Measurements from ENCODE around the gene BMPER.

Gene BMPER

DNA sequence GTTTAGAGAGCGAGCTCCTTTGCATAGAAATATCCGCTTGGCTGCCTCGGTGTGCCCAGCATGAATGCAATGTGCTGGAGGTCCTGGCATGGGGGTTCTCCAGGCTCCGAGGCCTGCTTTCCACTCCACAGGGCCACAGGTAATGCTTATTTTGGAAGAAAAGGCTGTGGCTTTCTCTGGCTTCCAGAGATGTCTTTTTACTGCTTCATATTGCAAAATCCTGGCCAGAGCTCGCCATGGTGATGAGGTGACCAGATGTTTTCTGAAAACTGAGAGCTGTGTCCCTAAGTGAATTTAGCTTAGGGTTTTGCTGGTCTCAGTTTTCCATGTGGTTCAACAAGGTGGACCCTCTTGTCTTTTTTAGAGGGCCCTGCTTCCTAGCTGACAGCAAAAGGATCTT lies 65.2 kb downstream of the BMPER start:
- DNase-seq (ENCODE audit: low read depth) = no peak

DNA sequence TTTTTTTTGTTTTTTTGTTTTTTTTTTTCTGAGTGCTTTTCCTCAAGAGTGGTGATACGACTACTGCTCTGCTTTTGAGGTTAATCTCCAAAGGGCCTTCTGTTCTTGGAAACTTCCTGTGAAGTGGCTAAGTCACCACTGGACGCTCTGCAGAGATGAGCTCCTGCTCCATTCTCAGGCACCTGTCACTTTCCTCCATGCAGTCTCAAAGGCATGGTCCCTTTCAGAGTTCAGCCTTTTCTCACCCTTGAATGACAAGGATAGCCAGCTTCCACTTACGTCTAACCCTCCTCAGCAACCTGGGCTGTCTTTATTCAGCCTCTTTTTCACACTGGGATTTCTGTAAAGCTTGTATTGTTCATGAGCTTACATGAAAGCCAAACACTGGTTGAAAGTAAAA lies 65.8 kb downstream of the BMPER start:
- DNase-seq (ENCODE audit: low read depth) = no peak

DNA sequence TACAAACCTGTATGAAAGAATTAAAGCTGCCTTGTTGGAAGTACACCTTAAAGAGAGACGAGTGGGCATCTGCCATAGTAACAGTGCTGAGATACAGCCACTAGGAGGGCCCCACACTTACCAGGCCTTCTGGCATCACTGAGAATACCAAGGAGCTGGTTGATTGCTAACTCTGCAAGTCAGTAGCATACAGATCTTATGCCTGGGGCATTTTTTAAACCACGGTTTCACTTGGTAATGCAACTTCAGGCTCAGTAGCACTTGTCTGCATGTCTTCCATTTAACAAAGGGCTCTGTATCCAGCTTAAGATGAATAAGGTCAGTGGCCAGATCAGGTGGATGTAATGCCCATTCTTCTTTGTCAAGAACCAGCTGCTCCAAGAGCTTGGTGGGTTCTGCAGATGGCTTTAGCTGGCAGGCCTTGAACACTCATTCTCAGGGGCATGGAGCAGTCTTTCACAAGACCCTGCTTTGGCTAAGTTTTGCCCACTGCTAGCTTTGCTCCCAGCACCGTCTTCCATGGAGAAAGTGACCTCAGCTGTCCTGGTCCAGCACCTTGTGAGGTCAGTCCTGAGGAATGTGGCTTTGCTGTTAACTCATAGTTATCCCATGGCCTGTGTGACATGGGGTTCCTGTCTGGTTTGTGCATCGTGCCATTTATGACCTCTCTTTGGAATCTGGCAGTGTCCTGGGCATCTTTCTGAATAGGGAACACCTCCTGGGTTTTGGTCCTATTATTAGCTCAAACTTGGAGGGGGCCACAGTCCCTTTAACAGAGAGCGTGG lies 68.1 kb downstream of the BMPER start:
- DNase-seq (ENCODE audit: low read depth) = no peak

DNA sequence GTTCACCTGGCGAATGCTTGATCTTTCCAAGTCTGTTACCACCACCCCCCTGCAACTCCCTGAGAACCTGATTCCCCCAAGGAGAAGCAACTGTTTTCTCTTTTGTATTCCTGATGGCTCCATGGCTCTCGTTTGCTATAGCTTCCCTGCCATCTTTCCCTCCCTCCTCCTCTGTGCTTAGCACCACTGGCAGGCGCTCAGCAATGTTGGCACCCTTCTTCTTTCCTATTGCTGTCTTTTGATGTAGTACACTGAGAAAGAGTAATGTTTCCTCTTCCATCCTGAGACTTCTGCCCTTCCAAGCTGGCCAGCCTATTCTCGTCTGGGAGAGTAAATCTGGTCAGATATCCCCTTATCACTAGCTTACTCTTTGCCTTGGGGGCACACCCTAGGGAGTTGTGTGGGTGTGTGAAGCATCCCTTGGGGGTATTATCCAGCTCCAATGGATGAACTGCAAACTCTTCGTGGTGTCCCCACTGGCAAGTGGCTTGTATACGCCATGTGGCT lies 74.0 kb downstream of the BMPER start:
- no peak for DNase-seq (ENCODE audit: low read depth)

DNA sequence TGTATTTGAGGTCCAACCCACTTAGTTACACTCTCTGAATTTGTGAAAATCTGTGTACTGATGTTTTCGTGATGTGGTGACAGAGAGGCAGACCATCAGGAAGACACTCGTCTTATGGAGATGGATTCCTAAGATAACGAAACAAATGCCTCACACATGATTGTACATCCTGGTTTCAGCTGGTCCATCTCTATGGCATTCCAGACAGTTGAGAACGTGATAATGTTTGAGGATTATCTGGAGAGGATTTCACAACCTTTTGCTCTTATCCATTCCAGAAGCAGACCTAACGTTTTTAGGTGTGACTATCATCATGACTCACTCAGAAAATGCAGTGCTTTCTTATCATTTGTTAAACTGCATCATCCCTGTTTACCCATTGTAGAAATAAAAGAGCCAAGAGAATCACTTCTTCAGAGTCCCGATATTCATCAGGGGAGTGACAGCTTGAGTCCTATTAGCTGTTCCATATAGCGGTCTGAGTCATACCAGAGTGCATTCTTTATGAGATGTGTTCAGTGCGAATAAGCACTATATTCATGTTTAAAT lies 74.5 kb downstream of the BMPER start:
- no peak for DNase-seq (ENCODE audit: low read depth)

DNA sequence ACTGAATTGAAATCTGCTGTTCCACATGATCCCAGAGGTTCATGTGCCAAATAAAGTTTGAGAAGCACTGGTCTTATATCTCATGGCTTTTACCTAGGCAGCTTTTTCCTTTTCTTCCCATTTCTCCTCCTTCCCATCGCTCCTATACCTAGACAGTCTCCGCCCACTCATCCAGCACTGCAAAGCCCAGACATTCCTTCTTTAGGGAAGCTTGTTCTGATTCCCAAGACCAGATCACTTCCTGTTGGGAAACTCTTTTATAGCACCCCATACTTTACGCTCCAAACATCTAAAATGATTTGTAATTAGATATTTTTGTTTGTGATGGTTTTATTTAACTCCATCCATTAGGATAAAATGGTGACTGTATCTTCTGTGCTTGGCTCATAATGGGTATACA lies 75.9 kb downstream of the BMPER start:
- no peak for DNase-seq (ENCODE audit: low read depth)

DNA sequence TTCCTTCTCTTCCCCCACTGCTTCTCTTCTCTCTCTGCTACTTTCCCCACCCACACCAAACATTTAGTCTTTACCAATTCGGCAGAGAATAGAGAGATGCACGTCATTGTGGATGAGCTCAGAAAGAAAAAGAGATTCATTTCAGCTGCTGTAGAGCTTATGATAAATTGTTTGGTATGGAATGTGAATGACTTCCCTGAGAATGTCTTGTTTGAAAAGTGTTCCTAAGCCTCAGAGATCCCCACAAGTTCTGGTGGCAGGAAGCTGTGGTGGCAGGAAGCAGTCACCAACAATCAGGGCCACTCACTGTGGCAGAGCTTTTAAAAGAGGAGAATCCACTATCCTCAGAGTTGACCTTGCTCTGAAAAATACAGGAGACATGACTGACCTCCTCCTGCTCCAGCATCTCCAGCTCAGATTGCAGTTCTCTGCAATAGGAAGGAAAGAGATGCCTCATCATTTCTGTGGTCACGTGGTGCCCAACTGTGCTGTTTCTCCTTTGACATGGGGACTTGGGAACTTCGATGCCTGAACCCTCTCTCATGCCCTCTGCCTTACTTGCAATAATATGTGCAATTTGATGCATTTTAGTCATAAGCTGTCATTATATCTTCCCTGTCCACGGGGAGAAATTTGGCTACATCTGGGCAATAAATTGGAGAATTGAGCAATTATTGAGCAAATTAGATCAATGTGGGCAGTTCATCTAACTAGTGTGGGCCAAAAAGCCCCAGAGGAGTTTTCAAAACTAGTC lies 76.5 kb downstream of the BMPER start:
- no peak for DNase-seq (ENCODE audit: low read depth)

DNA sequence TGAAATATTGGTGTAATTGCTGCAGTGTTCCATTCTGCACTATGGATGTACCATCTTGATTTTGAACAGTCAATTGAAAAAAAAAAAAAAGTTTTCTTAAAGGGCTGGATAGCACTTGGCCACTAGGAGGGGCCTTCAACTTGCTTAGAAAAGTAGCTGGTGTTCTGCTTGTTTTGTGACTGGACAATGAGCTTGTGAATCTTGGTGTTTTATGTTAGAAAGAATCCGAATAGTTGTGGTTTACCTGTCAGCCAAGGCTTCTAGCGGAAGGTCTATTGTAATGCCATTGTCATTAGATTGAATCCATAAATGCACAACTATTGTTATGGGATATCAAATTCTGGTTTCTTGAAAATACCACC lies 77.1 kb downstream of the BMPER start:
- DNase-seq (ENCODE audit: low read depth) = no peak

DNA sequence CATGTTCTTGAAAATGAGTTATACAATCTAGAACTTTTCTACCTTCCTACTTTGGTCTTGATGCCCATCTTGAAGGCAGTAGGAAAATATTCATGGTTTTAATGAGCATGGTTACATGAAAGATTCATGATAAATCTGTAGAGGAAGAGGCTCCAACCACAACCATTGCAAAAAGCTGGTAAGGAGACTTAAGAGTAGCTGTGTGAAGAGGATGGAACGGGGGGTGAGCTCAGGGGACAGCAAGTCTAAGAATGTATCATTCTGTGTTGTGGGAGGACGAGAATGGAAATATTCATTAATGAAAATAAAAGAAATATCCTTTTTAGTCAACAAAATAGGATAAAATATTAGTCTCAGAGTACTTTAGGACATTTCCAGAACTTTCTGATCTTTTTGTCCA lies 81.1 kb downstream of the BMPER start:
- DNase-seq (ENCODE audit: low read depth) = no peak

DNA sequence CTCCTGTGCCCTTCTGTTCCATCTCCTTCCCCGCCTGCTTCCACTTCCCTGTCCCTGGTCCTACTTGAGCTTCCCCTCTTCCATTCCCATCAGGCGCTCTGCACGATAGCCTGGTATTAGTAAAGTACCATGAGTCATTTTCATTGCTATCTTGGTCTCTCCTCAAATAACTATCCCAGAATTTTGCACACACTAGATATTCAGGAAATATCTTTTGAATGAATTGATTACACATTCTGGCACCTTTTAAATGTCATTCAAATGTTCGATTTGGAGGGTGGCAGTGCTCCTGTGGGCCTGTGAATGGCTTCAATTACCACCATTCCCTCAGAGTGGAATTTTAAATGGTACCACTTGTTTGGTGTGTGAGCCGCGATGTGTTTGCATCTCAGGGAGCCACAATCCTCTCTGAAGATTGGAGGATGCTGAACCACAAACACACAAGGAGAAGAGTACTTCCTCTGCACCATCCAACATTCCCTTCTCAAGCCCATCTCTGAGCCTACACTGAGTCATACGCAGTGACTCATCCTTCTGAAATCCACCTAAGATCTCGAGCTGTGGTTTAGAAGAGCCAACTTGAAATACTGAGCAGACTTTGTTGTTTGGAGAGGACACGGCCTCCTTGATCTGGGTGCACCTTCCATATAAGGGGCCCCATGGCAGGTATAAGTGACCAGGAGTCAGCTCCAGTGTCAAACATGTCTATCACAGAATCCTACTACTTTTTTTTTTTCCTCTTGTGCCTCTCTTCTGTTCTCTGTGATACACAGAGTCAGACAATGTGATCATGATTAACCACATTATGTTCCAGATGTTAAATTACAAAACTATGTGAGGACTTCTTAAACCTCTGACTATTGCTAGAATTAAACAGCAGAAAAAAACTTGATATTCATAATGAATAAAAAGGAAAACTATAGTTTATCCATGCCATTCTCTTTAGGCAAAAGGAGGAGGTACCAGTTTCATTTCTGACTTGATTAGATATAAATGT lies 81.9 kb downstream of the BMPER start:
- no peak for DNase-seq (ENCODE audit: low read depth)

DNA sequence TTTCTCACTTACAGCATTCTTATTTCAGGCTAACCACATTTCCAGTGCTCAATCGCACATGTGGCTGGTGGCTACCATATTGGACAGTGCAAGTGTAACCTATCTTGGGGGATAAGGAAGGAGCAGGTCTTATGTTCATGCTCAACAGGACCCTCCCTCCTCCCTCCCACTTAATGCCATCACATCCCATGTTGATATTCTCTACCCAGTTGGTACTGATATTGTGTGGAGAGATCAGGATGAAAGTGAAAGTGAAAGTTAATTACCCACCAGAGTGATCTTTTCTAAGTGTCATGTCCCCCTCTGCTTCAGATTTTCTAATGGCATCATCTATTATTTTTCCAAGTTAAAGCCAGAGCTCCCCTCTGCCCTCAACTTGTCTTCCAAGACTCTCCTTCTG lies 91.6 kb downstream of the BMPER start:
- DNase-seq (ENCODE audit: low read depth) = no peak

DNA sequence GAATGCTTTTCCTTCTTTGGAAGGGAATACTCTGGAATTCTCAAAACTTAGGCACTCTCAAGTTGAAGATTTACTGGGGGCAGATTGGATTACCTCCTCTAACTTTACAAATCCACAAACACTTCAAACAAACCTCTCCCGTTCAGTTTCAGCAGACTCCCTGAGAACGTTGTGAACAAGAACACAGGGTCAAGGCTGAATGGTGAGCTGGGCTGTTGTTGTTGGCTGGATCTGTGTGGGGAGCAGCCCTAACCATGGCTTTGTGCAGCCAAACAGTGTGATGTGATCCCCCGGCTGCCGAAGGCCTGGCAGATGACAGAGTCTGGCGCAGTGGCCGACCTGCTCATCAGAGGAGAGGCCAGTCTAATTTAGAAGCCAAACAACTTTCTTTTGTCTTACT lies 93.1 kb downstream of the BMPER start:
- no peak for DNase-seq (ENCODE audit: low read depth)

DNA sequence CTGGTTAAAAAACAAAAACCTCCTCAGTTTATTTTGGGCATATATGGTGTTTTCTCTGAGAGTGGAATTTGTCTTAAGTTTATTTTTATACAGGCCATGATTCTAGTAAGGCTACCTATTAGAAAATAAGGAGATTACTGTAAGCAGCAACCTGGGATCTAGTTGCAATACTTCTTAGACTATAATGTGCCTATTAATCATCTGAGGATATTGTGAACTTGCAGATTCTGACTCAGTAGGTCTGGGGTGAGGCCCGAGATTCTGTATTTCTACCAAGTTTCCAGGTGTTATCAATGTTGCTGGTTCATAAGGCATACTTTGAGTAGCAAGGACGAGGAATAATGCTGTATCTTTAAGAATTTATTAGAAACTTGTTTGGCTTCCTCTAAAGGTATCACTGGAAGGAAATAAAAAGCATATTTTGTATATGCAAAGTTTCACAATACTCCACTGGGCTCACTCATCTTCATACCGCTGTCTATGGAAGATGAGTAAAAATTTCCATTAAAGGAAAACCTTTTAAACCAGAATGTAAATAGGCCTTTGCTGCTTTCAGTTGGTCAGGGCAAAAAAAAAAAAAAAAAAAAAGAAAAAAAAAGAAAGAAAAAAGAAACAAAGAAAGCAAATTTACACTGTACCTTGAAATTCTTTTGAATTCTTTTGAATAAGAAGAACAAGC lies 105.8 kb downstream of the BMPER start:
- DNase-seq (ENCODE audit: low read depth) = no peak

DNA sequence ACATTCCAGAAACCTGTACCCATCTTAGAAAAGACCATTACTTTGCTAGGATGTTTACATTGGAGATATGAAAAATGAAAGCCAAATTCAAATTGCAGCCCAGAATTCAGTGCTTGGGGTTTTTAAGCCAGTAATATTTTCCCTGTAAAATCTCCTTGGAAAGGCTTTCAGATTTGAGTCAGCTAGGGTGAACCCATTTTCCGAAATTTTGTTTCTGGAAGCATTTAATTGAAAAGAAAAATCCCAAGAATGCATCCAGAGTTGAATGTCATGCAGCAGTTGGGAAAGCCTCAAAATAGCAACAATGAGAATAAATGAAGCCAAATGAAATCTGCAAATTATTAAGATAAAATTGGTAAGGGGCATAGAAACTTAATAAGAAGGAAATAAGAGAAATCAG lies 106.4 kb downstream of the BMPER start:
- no peak for DNase-seq (ENCODE audit: low read depth)

DNA sequence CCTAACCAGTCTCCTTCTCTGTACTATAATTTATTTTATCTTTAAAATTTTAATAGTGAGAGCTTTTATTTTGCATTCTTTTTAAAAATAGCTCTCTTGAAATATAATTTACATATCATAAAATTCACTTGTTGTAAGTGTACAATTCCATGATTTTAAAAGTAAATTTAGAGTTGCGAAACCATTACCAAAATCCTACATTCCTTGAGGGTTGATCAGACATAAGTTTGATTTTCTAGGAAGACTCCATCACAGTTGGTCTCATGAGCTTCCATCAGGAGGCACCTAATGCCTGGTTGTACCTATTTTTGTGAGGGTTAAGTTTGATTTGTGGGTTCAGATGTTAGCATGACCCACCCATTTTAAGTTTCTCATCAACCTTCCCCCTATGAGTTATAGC lies 108.1 kb downstream of the BMPER start:
- no peak for DNase-seq (ENCODE audit: low read depth)

DNA sequence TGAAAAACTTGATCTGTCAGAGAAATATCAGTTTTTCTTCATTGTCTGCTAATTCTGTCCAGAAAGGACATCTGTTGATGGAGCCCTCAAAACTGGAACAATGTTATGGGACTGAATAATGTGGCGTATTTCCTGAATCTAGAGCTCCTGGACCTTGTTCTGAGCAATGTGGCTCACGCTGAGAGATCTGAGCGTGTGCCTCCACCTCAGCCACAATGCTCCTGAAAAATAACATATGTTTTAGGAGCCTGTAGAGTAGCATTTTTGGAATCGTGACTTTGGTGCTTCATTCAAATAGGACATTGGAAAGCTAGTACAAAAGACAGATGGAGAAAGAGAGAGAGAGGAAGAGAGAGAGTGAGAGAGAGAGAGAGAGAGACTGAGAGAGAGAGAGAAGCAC lies 110.3 kb downstream of the BMPER start:
- DNase-seq (ENCODE audit: low read depth) = no peak

DNA sequence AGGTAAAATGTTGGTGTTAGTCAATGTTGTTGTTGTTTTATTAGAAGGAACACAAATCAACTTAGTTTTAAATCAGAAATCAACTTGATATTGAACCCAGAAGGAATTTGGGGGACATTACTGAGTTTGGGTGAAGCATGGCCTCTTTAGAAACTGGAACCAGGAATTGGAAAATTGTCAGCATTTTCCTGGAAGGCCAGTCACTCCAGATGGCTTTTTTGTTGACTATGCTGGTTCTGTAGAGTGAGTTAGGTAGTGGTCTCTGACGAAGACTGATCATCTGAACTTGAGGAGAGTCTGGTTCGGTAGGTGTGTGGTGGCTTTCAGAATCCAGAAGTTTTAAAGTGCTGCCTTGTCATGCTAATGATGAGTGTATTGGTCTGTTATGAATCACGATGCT lies 111.5 kb downstream of the BMPER start:
- no peak for DNase-seq (ENCODE audit: low read depth)

DNA sequence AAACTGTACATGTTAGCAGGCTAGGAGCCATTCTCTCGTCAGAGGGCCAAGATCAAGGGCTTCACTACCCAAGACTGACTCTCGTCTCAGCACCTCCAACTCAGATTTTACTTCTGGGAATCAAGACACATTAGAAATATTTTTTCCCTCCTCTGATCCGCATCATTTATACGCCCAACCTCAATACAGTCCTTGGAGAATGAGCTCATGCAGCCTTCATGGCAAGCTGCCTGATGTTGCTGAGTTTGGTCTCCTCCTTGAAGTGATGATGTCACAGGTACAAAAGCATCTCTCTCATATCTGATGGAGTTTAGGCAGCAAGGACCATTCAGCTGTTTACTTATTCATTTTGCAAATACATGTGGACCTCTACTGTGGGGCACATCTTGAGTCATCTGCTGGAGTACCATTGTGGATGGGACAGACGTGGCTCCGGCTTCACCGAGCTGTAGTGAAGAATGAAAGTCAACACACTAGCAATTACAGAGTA lies 114.0 kb downstream of the BMPER start:
- no peak for DNase-seq (ENCODE audit: low read depth)

DNA sequence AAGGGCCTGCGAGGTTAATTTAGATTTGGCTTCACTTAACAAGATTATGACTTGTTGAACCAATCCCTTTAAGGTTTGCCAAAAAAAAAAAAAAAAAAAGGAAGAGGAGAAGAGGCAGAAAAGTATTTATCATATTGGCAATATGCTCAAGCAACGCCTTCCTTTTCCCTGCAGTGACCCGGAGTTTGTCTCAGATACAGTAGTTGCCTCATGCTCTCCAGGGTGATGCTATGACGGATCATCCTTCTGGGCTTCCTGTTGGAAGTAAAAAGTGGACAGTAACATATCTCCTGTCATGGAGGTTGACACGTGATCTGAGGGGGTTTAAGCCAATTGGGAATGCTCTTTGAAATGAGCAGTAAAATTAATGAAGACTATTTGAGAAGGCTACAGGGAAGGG lies 117.3 kb downstream of the BMPER start:
- DNase-seq (ENCODE audit: low read depth) = no peak

DNA sequence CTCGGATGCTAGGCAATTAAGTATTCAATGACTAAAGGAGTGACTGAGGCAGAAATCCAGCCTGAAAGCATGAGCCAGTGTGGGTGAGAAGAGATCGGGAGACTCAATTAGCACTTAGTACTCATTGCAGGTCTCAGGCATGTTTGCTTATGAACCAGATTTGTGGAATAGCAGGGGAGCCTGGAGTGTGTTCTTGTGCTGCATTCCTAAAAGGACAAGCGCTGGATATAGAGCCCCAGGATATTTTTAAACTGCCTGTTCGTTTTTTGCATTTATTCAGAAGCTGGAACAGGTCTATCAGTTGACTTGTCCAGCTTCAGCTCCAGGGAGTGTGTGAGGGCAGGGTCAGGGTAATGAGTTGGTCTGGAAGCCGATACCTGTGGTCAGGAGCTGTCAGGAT lies 120.3 kb downstream of the BMPER start:
- no peak for DNase-seq (ENCODE audit: low read depth)

DNA sequence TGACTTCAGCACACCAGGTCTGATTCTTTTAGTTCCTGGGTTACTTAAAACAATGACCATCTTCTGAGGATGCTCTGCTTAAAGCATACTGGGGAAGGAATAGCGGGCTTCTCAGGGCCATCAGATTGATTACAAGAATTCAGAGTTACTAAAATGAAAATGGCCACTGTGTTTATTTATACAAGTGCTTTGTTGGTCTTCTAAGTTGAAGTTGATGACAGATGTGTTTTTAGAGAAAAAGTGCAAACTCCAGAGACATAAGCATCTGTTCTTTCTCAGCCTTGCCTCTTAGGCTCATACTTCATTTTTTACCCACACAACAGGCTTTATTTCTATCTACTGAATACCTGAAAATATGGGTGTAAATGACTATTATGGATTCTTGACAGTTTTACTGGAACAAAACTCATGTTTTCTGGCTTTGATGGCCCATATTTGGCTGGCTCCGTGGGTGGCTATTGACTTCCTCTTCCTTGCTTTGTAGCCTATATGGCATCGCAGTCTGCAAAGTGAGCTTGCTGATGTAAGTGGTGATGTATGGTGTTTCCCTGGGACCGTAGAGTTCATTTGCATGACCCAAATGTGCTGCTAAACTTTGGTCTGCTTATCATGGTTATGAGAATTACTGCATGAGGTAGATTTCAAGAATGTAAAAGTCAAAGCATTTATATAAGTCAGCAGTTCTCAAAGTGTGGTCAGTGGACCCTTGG lies 121.3 kb downstream of the BMPER start:
- DNase-seq (ENCODE audit: low read depth) = no peak

Data from activated T-cell treated with anti-CD3 and anti-CD28 coated beads for 1 hour (primary cell).